ENCODE measurements around the gene WDR12.
"Not testable (repeated sequence)": the region's sequence is repeated elsewhere in the genome, so short reads cannot be mapped to it uniquely, and the experiment has no call there.

WDR12 gene

GRCh38 chr2:202911512-202912341 lies at the start of gene WDR12, which contains the start of gene CARF:
Gene WDR12 (minus strand): TSS chr2:202911673. CDS start chr2:202911476, 197 bp downstream.
Gene CARF (plus strand): TSS chr2:202912275. CDS start chr2:202941903, 29,628 bp downstream.
- peak; percentile 94 for DNase-seq

GRCh38 chr2:202960524-202960923 lies 49.1 kb upstream of the WDR12 start:
- DNase-seq: no peak

GRCh38 chr2:202950592-202950991 lies 39.1 kb upstream of the WDR12 start:
- no peak for DNase-seq

DNA sequence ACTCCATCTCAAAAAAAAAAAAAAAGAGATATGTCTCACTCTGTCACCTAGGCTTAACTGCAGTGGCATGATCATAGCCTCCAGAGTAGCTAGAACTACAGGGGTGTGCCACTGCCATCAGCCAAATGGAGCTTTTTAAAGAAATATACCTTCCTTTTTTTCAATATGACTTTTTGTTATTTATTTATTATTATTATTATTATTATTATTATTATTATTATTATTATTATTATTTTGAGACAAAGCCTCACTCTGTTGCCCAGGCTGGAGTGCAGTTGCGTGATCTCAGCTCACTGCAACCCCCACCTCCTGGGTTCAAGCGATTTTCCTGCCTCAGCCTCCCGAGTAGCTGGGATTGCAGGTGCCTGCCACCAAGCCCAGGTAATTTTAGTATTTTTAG lies 37.9 kb upstream of the WDR12 start:
- DNase-seq: not testable (repeated sequence)

DNA sequence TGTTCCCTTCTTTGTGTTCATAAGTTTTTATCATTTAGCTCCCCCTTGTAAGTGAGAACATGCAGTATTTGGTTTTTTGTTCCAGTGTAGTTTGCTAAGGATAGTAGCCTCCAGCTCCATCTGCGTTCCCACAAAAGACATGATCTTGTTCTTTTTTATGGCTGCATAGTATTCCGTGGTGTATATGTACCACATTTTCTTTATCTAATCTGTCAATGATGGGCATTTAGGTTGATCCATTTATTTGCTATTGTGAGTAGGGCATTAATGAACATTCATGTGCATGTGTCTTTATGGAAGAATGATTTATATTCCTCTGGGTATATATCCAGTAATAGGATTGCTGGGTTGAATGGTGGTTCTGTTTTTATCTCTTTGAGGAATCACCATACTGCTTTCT lies 34.0 kb upstream of the WDR12 start:
- no peak for DNase-seq

- no peak for DNase-seq
Measured at GRCh38 chr2:202944816-202945215, 33.3 kb upstream of the WDR12 start.

GRCh38 chr2:202944408-202944807 lies 32.9 kb upstream of the WDR12 start:
- no peak for DNase-seq

DNA sequence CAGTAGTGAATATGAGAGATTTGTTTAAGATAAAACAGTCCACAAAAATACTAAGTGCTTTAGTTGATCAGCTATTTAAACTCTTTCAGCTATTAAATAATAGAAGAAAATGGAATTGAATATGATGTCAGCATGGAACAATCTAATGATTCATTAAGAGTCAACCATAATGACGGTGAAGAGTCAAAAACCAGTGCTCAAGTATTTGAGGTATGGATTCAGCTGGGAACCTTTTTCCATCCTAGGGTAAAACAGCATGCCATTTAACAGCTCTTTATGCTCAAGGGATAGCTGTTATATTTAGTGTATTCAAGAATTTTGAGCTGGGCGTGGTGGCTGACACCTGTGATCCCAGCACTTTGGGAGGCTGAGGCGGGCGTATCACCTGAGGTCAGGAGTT lies 30.3 kb upstream of the WDR12 start:
- DNase-seq: no peak

- no peak for DNase-seq
Measured at GRCh38 chr2:202938960-202939359, 27.5 kb upstream of the WDR12 start.

DNA sequence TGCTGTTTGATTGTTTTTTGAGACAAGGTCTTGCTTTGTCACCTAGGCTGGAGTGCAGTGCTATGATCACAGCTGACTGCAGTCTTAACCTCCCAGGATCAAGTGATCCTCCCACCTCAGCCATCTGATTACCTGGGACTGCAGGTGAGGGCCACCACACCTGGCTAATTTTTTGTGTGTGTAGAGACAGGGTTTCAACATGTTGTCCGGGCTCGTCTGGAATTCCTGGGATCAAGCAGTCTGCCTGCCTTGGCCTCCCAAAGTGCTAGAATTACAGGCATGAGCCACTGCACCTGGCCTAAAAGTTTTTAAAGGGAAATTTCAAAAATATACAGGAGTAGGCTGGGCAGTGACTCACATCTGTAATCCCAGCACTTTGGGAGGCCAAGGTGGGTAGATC lies 23.0 kb upstream of the WDR12 start:
- DNase-seq: no peak

DNA sequence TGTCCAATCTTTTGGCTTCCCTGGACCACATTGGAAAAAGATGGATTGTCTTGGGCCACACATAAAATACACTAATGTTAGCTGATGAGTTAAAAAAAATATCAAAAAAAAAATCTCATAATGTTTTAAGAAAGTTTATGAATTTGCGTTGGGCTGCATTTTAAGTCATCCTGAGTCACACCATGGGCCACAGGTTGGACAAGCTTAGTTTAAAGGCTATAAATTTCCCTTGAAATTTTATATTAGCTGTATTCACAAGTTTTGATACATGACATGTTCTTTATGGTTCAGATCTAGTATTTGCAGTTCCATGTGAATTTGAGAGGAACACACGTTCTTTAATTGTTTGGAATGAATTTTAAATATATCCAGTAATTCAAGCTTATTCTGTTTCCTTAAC lies 22.5 kb upstream of the WDR12 start:
- DNase-seq: no peak

- DNase-seq: no peak
Measured at GRCh38 chr2:202933139-202933510, 21.7 kb upstream of the WDR12 start.

DNA sequence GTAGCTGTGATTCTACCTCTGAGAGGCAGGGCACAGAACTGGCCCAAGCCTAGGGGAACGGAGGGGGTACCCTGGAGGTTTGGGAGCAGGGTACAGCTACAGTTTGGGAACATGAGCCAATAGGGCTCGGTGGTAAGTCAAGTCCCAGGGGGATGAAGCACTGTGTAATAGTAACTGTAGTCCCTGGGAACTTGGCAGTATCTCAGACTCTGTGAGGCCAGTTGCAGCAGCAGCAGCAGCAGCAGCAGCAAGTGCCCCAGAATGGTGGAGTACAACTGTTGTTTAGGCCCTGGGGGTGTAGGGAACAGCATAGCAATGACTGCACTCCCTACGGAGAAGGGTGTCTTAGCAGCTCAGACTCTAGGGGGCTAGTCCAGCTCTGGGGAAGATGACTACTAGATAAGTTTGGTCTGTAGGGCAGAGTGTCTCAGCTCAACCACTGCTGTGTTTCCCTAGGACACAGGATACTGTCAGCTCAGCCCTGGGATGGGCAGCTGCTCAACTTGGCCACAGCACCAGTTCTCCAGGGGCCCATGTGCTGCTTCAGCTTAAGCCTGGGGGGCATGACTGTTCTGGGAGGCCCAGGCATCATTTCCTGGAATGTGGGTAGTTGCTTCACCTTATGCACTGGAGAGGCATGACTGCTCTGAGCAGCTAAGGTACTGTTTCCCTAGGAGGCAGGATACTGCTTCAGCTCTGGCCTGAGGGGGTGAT lies 21.1 kb upstream of the WDR12 start:
- DNase-seq: no peak

DNA sequence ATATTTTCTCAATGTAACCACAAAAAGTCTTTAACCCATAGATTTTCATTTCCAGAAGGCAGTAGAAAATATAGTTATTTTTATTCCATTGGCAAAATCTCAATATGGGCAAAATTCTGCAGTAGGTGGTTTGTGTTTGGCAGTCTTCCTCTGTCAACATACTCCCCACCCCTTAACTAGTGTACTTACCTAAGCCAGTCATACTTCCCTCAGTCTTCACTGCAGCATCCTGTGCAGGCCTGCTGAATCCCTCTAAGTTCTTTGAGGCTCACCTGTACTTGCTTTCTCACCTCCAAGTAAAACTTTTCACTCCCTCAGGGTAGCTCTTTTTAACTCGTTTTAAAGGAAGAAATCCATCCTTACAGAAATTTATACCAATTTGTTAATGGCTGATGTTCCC lies 7.4 kb upstream of the WDR12 start:
- no peak for DNase-seq

GRCh38 chr2:202912342-202913201 lies 1.1 kb upstream of the WDR12 start:
- DNase-seq: not testable (repeated sequence)

DNA sequence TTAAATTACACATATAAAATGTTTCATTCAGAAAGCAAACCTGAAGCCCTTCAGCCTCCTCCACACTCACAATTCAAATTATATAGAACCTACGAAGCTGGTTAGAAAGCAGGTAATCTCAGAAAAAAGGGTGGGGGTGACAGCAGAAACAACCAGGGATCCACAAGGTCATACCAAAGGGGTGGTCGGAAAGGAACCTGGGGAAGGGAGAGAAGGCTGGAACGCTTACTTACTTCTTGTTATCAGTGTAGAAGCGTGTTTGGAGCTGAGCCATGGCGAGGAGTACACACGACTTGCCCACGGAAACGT lies 316 bp downstream of the WDR12 start:
- DNase-seq: no peak

DNA sequence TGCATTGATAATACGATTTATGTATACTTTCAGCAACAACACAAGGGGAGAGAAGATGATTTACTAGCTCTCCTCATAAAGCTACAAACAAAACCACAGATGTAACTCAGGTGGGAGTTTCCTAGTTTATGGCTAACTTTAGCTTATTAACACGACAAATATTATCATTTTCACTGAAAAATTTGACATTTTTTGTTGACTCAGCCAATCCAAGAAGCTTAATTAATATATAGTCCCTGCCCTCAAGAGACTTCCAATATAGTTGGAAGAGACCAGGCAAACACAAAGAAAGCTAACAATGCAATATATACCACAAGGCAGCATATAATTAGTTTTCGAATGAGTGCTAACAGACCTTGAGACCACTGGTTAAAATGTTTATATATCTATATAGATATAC lies 775 bp downstream of the WDR12 start:
- no peak for DNase-seq

DNA sequence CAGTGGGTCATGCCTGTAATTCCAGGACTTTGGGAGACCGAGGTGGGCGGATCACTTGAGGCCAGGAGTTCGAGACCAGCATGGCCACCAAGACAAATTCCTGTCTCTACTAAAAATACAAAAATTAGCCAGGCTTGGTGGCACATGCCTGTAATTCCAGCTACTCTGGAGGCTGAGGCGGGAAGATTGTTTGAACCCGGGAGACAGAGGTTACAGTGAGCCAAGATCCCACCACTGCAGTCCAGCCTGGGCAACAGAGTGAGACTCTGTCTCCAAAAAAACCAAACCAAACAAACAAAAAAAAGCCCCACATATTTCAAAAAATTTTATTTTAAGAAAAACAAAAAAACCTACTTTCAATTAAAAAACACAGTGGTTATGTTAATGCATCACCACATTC lies 1.2 kb downstream of the WDR12 start:
- DNase-seq: not testable (repeated sequence)

DNA sequence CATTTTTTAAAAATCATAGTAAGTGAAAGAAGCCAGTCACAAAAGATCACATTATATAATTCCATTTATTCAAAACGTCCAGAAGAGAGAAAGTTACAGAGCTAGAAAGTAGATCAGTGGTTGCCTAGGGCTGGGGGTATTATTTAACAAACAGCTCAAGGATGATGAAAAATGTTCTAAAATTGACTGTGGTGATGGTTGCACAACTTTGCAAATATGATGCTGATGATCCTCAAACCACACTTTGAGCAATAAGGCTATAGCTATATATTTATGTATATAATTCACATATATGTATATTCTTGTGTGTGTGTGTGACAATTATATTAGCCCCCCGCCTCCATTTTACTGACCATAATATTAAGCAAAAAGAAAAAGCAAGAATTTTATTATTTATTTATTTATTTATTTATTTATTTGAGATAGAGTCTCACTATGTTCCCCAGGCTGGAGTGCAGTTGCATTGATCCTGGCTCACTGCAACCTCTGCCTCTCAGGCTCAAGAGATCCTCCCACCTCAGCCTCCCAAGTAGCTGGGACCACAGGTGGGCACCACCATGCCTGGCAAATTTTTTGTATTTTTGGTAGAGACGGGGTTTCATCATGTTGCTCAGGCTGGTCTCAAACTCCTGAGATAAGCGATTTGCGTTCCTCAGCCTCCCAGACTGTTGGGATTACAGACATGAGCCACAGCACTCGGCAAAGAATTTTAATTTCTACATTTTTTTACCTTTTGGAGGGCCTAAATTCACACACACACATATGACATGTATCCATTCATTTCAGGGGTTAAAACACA lies 1.9 kb downstream of the WDR12 start:
- no peak for DNase-seq

GRCh38 chr2:202908186-202908585 lies 3.3 kb downstream of the WDR12 start:
- no peak for DNase-seq

DNA sequence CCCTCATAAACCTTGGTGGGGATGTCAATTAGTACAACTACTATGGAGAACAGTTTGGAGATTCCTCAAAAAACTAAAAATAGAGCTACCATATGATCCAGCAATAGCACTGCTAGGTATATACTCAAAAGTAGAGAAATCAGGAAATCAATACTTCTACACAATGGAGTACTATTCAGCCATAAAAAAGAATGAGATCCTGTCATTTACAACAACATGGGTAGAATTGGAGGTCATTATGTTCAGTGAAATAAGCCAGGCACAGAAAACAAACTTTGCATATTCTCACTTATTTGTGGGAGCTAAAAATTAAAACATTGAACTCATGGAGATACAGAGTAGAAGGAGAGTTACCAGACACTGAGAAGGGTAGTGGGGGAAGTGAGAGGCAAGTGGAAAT lies 6.0 kb downstream of the WDR12 start:
- DNase-seq: not testable (repeated sequence)

GRCh38 chr2:202885190-202885589 lies 26.3 kb downstream of the WDR12 start:
- no peak for DNase-seq
